HG03045 (cell line): Measurements from ENCODE around the gene JPH2.

Experiments
- ATAC-seq: cut with Tn5 transposase; IDR thresholded peaks from one replicate; pipeline ENCODE4 v1.9.1; 2021; ENCODE audit warnings: mild to moderate bottlenecking, moderate library complexity; ENCODE audit not compliant: unreplicated experiment

The JPH2 gene

DNA sequence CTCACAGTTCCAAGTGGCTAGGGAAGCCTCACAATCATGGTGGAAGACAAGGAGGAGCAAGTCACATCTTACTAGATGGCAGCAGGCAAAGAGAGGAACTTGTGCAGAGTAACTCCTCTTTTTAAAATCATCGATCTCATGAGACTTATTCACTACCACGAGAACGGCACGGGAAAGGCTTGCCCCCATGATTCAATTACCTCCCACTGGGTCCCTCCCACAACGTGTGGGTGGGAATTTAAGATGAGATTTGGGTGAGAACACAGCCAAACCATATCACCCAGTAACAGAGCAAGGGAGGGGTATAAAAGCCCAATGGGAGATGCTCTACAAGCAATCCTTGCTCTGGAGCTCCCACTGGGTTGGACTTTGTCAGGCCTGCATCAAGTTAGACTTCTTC lies 80.4 kb downstream of the JPH2 start:
- ATAC-seq = no peak

DNA sequence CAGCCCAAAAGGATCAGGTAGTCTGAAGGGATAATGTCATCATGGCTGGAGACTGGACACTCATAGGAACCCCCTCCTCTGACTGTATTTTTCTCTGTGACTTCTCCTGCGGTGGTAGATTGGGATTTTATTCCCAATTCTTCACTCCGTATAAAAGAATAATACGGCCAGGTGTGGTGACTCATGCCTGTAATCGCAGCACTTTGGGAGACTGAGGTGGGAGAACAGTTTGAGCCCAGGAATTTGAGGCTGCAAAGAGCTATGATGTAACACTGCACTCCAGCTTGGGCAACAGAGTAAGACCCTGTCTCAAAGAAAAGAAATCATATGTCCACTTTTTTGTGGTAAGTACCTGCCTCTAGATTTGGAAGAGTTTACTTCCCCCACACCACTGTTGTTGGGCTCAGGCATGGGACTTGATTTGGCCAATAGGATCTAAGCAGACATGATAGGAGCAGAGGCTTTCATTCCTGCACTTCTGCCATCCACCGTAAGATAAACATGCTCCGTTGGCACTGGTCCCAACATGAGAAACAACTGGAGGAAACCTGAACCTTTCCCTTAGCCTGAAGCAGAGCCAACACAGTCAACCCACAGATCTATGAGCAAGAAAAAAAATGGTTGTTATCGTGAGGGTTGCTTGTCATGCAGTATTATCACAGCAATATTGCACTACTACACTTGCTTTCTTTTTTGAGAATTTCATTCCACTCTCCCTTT lies 82.0 kb downstream of the JPH2 start:
- ATAC-seq = no peak

DNA sequence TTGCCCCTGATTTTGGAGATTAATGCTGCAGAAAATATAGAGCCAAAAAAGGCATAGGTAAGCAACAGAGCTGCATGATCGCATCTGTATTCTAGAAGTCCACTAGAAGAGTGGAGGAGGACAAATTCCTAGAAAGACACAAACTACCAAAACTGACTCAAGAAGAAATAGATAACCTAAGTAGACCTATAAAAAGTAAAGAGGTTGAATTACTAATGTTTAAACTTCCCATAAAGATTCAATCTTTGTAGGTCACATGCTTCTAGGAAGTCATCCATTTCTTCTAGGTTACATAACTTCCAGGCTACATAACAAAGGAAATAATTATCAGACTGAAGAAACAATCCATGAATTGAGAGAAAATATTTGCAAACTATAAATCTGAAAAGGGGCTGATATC lies 84.4 kb downstream of the JPH2 start:
- no peak for ATAC-seq

DNA sequence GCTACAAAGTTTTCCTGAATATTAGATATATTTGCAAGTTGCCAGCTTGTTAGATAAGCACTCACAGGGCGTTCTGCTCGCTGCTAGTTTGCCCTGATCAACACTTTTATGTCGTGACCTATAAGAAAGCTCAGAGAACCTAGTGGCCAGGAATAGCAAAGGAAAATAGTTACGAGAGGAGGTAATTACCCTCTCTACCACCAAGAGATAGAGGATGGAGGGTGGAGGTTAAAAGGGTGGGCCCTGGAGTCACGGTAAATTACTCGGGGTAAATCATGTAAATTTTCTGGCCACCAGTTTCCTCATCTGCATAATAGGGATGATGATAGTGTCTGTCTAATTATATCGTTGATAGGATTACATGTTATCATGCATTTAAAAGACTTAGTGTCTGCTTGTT lies 87.2 kb downstream of the JPH2 start:
- ATAC-seq = no peak

DNA sequence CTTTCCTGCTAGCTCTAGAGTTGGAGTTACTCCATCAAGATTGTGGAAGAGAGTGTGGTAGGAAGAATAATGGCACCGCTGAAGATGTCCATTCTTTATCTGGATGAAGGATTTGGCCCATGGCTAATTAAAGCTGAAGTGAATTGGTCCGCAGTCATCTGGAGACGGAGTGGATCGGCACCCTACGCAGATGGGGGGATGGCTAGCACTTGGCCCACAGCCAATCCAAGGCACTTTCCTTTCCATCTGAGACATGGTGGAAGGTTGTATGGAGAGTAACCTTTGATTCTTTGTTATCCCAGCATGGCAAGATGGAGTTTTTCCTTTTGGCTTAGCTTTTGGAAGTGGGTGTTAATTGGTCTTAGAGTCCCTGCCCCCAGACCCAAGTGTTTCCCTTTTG lies 88.3 kb downstream of the JPH2 start:
- no peak for ATAC-seq

DNA sequence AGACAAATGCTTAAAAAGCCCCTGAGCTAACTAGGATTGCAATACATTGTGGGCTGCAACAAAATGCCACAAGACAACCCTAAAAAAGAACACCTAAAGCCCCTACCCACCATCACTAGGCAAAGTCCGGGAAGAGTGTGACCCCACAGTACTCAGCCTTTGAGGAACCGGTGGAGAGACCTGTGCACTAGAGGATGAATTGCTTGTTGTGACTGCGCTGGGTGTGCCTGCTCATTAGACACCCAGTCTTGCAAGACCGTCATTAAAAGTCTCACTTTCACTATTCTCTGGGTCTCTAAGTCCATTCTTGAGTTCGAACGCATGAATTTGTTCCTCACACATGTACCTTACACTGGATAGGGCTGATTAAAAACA lies 88.7 kb downstream of the JPH2 start:
- no peak for ATAC-seq

DNA sequence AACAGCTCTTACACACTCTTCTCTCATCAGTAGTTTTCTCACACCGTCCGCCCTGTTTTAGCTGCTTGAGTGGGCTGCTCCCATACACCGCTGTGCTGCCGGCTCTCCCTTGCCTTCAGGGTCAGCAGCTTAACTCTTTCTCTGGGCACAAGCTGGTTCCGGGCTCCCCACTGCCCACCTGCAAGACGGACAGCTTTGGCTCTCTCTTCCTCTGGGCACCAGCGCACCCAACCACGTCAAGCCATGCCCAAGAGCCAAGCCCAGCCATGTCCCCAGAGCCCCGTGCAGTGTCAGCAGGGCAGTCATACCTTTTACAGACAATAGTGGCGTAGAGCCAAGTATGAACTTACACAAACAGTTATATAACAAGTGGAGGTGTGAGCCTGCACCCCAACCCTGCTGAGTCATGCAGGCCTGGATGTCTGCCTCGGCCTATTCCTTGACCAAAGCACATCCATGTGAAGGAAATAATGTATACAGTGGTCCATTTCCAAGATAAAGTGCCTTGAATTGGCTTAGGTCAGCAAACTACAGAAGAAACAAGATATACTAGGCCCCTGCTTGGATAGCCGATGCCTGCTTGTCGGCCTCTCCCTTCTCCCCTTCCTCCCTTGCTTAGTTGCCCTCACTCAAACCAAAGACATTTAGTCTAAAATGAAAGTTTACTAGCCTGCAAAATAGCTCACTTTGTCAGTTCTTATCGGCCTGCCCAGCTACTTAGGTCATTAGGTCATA lies 89.3 kb downstream of the JPH2 start:
- no peak for ATAC-seq

DNA sequence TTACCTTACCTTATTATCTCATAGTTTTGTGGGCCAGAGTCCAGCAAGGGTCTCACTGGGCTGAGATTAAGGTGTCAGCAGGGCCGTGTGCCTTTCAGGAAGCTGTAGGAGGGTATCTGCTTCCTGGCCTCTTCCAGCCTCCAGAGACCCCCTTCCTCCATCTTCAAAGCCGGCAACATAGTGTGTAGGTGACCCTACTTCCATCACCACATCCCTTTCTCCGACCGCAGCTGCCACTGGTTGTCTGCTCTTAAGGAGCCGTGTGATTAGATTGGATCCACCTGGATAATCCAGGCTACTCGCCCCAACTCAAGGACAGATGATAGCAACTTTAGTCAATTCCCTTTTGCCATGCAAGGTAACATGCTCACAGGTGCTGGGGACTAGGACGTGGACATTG lies 91.2 kb downstream of the JPH2 start:
- no peak for ATAC-seq

DNA sequence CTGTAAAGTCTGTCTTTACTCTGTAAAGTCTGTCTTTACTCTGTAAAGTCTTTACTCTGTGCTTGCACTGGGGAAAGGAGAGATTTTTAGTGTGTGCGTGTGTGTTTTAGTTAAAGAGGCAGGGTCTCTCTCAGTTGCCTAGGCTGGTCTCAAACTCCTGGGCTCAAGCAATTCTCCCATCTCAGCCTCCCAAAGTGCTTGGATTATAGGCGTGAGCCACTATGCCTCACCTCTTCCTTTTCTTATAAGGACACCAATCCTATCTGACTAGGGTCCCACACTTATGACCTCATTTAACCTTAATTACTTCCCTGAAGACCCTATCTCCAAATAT lies 93.8 kb downstream of the JPH2 start:
- no peak for ATAC-seq

DNA sequence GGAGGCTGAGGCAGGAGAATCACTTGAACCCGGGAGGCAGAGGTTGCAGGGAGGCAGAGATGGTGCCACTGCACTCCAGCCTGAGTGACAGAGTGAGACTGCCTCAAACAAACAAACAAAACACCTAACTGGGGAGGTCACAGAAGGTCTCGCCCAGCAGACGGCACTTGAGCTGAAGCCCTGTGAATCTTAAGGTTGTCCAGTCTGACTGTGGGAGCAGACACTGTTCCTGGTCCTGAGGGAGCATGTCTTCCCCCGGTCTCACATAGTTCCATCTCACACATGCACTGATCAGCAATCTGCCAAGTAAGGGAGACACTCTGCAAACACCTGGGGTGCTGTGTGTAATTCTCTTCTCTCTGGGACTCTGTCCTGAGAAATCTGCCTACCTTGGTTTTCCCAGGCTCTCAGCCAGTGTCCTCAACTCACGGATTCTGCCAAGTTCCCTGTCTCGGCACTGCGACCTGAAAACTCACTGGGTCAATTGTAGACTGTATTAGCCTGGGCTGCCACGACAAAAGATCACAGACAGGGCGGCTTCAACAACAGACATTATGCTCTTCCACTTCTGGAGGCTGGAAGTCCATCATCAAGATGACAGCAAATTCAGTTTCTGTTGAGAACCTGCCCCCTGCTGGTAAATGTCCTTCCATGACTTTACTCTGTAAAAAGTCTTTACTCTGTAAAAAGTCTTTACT lies 94.3 kb downstream of the JPH2 start:
- no peak for ATAC-seq

DNA sequence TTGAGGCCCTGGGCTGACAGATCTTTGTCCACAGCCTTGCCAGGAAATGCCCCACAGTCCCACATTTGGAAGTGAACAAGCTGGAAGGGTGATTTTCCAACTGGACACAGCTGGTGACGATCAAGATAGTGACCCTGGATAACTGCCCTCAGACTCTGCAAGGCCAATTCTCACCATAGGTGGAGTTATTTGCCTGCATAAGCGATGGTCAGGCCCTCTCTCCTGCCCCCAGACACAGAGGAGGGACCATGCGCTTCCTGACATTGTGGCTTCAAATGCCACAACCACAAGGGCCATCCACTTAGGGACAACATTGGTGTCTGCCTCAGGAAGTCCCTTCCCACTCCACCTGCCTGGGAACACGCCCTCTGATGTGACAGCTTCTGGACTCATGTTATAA lies 96.0 kb downstream of the JPH2 start:
- ATAC-seq = no peak

DNA sequence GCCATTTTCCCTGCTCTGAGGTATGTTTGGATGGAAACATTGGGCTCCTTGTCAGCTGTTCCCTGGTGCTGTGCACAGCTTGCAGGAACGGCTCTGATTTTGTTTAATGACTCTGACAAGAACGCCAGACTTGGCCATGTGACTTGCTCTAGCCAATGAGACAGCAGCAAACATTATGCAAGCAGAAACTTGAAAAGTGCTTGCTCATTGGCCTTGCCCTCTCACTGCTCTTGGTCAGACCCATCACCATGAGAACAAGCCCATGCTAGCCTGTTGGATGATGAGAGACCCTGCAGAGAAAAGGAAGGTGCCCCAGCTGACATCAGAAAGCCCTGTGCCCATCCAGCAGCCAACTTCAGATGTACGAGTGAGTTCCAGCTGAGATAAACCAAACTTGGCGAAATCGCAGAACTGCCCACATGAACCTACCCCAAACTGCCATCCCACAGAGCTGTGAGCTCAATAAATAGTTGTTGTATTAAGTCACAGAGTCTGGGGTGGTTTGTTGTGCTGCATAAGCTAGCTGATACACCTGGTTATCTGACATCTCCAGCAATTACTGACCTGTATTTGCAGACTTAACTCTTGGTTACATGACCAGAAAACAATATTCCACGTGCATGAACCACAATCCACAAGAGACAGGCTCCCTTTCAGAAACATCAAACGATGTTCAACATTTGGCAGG lies 96.9 kb downstream of the JPH2 start:
- no peak for ATAC-seq

DNA sequence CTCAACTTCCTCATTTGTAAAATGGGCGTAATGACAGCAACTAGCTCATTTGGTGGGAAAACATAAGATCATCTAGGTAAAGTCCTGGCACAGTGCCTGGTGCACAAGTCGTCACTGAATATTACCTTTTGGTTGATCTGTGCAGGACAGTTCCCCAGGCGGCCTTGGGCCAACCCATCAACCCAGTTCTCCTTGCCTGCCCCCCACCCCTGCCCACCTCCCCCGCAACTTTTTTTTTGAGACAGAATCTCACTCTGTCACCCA lies 99.2 kb downstream of the JPH2 start:
- ATAC-seq = no peak

DNA sequence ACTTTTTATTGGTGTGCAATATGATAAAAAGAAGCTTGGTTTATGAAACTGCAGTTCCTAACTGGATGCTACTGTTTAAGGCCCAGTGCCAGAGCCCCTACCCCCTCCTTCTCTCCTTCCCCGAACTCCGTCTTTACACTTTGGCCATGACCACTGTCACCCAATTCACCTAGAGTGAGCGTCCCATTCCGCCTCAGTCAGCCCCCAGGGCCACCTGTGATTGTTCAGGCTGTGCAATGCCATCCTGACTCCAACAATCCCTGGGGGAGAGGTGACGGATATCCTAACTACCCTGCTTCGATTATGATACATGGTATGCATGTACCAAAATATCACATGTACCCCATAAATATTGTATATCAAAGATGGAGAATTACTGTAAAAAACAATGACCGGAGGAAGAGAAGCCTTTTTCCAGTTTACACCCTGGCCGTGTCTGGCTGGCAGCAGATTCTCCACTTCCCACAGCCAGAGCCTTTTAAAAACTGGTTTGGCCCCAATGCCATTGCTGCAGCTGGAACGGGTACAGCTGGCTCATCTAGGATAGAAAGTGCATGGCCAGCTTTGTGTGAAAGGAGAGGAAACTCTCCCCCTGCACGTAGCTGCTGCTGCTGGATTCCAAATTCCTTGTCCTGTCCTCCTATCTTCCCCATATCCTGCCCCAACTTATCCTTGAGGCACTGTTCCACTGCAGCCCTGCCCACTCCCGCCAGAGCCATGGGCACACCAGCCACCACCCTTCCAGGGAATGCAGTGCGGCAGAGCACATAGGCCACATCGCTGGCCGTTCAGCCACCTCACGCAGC lies 99.7 kb downstream of the JPH2 start:
- no peak for ATAC-seq

DNA sequence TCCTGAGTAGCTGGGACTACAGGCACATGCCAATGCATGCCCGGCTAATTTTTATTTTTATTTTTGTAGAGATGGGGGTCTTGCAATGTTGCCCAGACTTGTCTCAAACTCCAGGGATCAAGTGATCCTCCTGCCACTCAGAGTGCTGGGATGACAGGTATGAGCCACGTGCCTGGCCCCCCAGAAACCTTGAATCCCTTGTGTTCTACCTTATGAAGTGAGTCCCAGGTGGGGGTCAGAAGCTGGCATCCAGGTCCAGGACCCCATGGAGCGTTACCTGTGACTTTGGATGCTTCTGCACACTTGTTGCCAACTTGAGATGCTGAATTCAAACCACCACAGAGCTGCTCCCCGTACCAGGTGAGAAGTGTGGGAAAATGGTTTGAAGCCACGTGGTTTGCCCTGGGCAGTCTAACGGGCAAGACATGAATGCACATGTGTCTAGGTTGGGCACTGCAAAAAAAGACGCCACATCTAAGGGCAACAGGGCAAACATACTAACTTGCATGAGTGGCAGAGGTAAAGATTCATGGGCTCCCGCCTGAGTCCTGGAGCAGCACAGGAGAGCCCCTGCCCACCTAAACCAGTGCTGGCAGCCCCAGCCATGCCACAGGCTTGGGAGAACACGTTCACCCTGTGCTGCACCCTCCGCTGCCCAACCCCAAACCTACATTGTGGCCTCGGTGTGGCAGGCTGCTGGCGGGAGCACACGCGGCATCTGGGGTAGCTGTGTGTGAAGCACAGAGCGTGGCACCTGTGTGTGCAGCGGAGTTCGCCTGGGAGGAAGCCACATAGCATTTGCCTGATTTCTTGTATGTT lies 101.2 kb downstream of the JPH2 start:
- ATAC-seq = no peak

DNA sequence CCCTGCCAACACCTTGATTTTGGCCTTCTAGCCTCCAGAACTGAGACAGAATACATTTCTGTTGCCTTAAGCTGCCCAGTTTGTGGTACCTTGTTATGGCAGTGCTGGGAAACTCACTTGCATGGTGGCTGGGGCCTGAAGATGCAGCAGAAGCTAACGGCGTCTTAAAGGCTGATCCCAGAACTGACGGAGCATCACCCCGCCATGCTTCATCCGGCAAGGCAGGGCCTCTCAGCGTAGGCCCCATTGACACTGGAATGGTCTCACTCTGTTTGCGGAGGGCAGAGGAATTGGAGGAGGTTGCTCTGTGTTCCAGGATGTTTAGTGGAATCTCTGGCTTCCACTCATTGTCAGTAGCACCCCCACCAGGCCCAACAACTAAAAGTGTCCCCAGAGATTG lies 102.1 kb downstream of the JPH2 start:
- ATAC-seq = no peak

DNA sequence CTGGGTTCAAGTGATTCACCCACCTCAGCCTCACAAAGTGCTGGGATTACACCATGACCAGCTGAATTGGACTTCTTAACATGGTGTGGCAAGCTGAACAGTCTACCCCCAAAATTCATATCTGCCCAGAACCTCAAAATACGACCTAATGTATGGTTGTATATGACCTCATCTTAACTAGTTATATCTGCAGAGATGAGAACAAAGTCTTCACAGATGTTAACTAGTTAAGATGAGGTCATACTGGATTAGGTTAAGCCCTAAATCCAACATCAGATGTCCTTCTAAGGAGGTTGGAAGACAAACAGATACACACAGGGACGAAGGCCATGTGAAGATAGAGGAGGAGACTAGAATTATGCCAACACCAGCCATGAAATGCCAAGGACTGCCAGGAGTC lies 102.5 kb downstream of the JPH2 start:
- ATAC-seq = no peak

DNA sequence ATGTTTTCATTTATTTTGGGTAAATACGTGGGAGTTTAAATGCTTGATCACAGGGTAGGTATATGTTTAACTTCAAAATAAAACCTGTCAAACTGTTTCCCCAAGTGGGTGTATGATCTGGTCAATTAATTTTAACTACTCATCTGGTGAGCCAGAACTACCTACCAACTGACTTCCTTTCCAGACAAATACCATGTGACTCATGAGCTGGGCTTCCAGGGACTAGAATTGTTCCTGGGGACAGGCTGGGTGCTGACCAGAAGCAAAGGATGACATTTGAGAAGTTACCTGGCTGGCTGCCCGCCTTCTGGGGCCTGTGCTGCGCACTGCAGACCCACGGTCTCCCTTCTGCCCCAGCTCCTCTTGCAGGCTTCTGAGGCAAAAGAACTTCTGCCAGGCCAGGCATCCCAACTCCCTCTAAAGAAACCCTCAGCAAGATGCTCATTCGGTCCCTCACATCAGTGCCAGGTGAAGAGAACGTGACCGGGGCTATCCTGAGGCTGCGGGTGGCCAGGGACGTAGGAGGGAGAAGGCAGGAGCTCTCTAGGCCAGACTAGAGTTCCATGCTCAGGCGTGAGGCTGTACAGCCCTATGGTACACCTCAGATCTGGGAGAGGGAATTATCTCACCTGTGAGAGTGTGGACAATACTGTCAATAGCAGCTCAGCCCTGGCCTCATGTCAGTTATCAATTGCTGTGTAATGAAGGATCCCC lies 103.6 kb downstream of the JPH2 start:
- ATAC-seq = no peak

DNA sequence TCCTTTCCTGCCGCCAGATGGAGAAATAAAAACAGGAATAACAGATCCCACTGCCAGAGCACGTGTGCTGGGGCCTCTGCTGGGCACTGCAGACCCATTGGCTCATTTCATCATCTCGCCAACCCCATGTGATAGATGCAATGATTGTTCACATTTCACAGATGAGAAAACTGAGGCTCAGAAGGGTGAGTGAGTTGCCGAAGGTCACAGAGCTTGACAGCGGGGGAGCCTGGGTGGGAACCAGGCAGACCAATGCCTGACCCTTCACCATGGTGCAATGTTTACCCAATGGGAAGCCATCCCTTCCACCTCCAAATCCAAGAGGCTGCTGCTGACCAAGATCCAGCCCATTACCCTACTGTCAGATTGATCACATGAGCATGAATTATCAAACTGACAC lies 105.1 kb downstream of the JPH2 start:
- ATAC-seq = no peak

DNA sequence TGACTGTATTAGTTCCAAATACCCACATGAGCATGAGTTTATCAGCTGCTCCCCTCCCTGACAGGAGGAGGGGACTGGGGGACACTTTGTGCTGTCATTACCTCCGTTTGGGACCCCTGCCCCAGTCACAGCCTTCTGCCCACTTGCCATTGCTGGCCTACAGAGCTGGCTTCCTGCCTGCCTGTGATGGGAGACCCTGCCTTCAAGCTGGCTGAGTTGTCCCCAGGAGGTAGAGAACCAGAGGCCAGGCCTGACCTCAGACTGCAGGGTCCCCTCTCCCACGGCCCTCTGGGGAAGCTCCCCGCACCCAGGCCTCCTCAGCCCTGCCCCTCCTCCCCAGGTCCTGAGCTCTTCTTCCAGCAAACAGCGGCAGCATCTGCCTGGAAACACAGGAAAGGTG lies 105.5 kb downstream of the JPH2 start:
- no peak for ATAC-seq
